Stimulated activated CD8-positive, alpha-beta memory T cell treated with anti-CD3 and anti-CD28 coated beads, Interleukin-4, amount 100 ng/mL, for 24 hours (primary cell): ENCODE results near the gene MIPOL1.
"Not testable (repeated sequence)": the region's sequence is repeated elsewhere in the genome, so short reads cannot be mapped to it uniquely, and the experiment has no call there.

Experiments
- DNase-seq: peaks from one replicate; pipeline ENCODE4 v3.0.0-alpha.2; 2020; ENCODE audit warnings: low read depth

MIPOL1 gene

DNA sequence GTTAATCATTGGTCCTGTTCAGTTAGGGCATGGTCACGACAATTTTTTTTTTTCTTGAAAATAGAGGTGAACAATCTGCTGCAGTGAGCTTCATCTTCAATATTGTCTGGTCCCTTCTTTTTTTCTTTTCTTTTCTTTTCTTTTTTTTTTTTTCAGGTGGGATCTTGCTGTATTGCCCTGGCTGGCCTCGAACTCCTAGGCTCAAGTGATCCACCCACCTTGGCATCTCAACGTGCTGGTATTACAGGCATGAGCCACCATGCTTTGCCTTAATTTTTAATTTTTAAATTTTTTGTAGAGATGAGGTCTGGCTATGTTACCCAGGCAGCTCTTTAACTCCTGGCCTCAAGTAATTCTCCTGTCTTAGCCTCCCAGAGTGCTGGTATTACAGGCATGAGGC lies 36.5 kb downstream of the MIPOL1 start:
- DNase-seq = no peak

DNA sequence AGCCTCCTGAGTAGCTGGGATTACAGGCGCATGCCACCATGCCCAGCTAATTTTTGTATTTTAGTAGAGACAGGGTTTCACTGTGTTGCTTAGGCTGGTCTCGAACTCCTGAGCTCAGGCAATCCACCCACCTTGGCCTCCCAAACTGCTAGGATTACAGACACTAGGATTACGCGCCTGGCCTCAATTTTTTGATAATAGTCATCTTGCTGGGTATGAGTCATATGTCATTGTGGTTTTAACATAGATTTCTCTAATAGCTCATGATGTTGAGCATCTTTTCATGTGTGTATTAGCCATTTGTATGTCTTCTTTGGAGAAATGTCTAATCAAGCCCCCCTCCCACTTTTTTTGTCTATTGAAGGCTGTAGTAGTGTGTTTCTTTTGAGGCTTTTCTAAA lies 38.3 kb downstream of the MIPOL1 start:
- not testable (repeated sequence) for DNase-seq

DNA sequence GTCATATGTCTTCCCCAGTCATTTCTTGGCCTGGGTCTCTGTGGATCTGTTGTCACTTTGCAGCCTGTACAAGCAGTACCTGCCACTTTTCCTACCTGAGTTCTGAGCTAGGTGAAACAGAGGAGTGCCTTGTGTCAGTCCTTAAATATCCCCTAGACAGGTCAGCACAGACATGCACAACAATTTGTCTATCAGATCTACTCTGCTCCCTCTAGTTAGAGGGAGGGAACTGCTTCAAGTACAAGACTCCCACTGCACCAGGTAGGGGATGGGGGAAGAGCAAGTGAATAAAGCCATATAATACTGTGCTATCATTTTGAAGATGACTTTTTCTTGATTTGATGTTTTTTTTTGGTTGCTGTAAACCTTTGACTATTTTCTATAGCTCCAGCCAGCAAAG lies 39.4 kb downstream of the MIPOL1 start:
- DNase-seq = no peak

DNA sequence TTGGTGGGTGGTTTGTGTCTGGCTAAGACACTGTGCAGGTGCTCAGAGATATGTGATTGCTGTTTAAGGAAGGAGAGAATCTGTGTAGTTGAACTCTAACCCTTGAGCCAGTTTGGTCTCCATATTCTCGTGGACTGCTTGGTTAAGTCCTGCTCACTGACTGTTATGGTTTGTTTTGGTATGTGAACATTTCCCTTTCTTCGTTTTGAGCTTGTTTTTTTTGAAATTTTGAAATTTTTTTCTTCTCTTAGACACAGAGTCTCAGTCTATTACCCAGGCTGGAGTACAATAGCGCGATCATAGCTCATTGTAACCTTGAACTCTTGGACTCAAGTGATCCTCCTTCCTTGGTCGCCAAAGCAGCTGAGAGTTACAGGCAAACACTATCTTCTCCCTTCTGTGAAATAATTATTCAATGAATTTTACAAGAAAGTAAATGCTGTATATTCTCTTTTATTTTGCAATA lies 40.0 kb downstream of the MIPOL1 start:
- DNase-seq = no peak

DNA sequence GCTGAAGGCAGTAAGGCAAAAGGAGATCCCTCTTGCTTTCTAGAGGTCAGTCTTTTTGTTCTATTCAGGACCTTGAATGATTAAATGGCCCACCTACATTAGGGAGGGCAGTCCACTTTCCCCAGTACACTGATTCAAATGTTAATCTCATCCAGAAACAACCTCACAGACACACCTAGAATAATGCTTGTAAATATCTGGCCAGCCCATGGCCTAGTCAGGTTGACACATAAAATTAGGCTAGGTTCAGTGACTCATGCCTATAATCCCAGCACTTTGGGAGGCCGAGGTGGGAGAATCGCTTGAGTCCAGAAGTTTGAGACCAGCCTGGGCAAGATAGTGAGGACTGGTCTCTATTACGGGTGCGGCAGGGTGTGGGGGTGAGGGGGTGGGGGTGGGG lies 43.5 kb downstream of the MIPOL1 start:
- DNase-seq = no peak

DNA sequence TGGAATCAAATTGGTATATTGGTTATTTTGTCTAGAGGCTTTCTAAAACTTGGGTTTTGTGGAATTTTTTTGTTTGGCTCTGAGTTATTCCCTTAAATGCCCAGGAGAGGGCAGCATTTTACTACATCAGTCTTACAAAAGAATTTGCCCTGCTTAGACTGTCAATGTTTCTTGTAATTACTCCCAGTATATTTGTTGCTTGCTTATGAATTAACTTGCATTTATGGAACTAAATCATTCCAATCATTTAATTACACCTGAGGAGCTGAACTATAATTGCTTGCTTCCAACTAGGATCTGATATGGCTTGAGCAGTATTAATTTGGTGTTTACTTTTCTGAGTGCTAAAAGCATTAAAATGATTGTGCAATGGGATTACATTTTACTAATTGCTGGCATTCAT lies 48.7 kb downstream of the MIPOL1 start:
- DNase-seq = no peak

DNA sequence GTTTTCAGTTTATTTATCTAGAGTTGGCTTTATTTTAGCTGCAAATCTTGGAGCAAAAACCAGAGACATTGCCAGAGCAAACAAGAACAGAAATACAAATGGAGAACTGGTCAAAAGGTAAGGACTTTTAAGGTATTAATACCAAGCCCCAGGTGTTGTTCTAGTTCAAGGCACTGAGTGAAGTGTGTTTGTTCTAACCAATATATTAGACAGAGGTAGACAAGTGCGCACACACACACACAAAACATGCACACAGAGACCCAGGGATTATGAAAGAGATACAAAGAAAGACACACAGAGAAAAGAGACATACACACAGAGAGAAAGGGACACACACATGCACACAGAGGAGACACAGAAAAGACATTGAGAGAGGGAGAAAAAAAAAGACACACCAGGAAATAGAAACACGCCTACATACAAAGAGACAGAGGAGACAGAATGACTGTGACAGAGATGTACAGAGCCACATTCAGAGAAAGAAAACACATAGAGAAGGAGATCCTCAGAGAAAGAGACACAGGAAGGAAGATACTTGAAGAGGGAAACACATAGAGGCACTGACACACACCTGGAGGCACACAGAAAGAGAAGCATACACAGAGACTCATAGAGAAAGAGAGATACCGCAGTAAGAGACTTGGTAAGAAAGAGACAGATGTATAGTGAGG lies 50.2 kb downstream of the MIPOL1 start:
- no peak for DNase-seq

DNA sequence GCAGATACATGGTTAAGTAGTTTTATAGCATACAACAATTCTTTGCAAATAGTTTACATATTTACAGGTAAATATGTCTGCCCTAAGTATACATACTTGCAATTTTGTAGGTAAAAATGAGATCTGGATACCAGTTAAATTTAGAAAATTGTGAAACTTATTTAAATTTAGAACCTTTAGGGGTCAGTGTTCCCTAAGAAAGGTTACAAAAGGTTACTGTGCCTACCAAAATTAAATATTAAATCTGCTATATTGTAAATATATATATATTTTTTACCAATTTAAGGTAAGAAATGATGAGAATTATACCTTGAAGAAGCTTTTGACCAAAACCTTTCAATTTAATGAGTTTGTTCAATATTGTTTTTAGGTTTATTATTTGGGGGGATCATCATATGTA lies 54.0 kb downstream of the MIPOL1 start:
- DNase-seq = no peak

DNA sequence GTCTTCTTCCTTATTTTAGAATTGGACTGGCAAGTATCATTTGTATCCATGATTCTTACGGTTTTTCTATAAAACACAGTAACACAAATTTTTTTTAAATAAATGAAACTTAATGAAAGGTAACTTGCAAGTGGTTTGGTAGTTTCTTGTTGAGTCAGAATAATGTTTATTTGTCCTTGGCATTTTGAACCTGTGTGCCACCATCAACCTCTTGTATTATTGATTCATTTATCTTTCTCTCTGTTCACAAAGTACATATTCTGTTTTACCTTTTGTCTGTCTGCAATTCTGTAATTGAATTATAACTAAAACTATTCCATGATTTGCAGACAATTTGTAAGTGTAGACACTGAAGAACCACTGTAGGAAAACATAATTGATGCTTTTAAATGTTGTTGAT lies 54.7 kb downstream of the MIPOL1 start:
- DNase-seq = no peak

DNA sequence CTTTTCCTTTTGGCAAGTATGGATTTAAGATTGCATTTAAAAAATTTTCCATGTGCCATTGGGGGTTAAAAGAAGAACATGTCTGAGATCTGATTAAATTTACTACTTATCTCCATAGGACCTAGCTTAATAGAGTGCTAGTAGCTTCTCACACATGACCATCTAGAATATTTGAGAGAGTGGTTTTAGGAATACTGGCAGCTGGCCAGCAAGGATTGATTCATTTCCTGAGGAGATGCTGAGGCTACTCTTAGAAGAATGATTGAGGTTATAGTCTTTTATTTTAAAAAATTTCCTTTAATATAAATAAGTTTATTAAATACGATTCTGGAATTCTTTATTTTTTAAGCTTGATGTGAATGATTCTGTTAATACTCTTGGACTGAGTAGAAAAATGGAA lies 56.2 kb downstream of the MIPOL1 start:
- DNase-seq = no peak

DNA sequence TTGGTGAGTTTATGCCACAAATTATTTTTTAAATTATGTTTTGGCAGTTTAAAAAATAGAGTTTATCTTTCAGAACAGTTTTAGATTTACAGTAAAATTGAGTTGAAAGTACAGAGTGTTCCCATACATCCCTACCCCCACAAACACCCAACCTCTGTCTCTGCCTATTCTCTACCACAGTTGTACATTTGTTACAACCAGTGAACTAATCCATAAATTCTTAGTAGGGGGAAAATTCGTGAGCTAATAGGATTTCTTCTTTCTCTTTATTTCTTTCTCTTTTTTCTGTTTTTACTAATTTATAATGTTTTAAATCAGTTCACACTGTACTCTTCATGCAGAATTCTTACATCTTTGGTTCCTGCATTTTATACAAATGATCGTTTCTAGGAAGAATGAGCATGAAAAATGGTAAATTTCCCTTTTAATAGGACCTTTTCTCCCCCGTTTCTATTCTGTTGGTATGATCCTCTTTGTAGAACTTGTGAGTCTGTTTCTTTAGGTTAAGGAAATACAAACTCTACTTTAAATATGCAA lies 56.7 kb downstream of the MIPOL1 start:
- no peak for DNase-seq

DNA sequence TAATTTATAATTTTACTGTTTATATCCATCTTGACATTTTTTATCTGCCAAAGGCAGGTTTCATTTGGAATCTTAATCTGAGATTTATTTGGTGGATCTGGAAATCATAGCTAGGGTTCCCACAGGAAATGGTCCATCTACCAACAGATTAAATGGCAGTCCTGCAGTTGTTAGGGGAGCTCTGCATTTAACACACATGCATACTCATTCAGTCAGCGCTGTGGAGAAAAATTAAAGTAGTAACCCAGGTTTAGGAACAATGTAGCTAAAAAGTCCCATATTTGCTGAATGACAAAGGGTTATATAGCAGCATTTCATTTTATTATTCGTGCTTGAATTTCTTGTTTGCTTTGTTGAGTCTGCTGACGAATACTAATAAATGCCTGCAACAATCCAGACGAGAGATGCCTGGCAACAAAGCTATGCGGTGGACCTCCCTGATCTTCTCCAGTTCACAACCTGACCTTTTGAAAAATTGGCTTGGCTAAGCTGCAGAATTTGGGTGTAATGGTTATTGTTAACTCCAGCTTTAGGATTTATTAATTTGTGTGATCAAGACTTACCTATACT lies 59.8 kb downstream of the MIPOL1 start:
- DNase-seq = no peak

DNA sequence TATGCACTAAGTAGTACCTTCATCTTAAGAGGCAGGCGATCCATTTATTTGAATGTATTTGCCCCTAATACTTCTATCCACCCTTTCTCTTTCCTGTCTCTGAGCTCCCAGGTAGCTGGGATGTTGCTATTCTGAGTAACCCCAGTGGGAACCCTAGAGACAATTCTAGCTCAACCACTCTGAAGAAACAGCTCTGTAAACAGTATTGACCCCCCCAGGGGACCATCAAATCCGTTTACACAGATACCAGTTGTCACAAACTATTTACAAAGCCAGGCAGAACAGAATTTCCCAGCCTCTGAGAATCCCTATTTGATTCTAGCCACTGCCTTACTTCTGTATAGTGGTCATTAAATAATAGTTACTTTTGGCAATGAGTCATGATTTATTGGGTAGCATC lies 64.9 kb downstream of the MIPOL1 start:
- DNase-seq = no peak

DNA sequence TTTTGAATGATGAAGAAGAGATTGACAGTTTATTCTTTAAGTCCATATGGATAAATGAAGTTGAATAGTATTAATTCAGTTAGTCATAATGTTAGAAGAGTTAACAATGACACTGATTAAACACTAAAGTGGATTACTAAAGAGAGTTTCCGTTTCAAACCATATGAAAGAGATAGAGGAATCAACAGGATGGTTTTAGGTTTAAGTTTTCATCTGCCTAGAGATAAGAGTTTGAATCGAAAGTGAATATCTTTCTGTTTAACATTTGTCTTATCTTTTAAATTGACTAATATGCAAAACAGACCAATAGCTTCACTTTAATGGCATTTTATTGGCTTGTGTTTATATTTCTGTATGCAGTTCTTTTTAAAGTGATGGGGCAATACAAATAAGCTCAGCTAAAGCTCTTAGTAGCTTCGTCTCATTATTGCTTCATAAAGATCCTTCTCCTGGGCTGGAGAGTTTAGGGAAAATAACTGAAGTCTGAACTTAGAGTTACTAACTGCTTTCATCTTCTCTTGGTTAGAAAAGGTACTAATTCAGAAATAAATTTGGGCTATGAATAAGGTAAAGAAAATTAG lies 66.0 kb downstream of the MIPOL1 start:
- DNase-seq = no peak

DNA sequence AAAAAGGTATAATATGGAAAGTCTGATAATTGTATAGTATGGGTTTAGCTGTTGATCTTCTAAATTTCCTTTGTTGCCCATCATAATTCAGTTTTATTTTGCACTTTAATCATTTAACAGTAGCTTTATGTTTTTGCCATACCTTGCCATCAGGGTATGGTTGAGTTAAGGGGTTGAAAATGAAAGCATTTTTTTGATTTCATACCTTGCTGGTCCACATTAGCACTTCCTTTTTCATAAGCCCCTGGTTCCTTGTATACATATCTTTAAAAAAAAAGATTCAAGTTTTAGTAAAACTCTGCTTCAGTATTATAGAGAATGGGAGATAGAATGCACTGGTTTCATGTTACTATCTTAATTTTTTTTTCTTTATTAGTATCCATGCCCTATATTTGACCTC lies 71.1 kb downstream of the MIPOL1 start:
- DNase-seq = no peak

DNA sequence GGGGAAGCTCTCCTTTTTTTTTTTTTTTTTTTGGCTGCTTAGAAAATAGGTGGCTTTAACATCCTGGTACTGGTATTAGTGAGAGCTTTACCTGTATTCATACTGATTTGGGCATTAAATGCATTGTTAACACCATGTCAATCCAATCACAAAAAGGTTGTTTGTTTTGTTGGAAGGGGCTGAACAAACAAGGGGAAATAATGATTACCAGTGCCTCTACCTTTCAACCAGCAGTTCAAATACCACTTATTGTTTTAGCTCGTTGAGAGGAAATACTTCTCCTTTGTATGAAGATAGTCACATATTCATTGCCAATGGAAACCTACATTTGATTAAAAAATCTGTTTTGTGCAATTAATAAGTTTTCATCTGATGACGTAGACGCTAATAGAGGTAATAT lies 72.9 kb downstream of the MIPOL1 start:
- DNase-seq = no peak

DNA sequence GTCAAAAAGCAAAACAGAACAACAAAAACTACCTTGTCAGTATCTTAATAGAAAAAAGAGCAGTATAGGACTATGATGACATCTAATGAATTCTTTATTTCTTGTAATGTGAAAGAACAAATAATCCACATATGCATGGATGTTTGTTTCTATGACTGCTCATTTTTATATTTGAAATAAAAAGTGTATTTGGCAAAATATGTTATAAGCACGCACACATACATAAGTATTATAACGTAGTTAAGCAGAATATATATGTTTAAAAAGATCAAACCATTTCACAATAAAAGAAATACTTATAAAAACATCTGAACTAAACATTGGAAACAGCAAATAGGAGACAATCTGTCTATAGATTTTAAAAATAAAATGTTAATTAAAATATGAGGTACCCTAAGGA lies 74.8 kb downstream of the MIPOL1 start:
- no peak for DNase-seq

DNA sequence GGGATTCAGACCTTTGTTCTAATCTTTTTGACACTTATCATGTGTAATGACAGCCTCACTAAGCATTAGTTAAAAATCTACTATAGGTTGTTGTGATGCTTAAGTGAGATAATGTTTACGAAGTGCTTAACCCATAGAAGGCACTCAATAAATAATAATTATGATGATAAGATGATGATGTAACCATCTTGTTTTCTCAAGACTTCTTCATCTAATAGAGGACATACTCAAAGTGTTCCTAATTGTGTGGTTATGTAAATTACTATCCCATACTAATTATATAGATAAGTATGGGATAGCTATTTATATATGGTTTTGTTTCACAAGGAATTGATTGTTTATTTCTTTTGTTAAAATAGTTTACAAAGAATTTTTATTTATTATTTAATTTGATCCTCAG lies 76.9 kb downstream of the MIPOL1 start:
- no peak for DNase-seq

DNA sequence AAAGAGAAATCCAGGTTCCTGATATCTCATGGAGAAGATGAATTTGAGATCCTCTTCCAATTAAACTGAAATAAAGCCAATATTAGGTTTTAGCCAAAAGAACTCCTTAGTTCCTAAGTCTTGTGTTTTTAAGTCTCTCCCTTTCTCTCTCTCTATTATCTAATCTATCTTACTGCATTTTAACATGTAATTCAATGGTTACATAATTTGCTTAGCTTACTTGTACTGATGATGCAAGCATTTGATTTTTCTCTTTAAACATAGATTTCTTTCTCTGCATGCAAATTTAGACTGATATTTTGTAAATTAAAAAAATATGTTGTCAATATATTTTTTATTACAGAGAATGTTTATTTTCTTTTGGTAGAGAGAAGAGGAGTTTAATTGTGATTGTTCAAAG lies 78.2 kb downstream of the MIPOL1 start:
- no peak for DNase-seq

DNA sequence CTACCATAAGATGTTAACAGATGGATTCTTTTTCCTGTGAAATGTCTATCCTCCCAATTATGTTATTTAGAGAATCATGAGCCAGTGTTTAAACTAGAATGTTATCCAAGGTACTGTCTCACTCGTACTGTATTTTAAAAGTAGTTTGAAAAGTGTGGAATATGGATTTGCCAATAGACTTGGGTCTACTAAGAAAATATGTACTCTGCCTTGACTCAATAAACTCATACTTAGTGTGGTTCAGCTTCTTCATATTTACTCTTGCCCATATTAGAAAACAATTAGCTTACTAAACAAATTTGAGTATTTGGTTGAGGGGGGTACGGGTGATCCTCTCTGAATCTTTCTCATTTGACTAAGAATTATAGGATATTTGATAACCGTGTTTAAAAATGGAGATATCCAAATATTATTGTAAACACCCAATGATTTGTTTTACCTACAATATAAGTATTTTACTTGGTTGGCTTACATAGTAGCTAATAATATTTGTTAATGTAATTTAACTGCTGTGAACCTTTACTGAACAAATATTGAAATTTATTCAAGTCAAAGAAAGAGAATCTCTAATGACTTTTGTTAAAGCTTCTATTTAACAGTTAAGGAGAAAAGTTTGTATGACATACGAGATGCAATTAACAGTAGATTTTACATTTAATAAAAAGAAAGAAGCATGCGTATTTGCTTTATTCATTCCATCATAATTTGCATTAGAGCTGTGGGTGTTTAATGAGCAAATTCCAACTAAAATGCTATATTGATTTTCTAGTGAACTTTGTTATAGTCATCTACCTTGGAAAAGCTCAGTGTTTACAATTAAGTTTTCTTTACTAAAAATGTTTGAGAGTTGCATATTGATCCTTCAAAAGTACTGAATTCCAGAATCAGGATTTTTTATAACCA lies 81.2 kb downstream of the MIPOL1 start:
- DNase-seq = no peak

DNA sequence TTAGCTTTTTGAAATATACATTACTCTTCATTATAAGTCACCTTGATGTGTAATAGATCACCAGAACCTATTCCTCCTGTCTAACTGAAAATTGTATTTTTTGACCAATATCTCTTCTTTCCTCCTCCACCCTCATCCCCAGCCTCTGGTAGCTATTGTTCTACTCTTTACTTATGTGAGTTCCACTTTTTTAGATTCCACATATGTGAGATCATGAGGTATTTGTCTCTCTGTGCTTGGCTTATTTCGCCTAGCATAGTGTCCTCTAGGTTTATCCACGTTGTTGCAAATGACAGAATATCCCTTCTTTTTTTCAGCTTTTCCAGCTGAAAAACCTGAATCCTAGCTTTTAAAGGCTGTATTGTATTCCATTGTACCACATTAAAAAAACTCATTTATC lies 82.1 kb downstream of the MIPOL1 start:
- no peak for DNase-seq

DNA sequence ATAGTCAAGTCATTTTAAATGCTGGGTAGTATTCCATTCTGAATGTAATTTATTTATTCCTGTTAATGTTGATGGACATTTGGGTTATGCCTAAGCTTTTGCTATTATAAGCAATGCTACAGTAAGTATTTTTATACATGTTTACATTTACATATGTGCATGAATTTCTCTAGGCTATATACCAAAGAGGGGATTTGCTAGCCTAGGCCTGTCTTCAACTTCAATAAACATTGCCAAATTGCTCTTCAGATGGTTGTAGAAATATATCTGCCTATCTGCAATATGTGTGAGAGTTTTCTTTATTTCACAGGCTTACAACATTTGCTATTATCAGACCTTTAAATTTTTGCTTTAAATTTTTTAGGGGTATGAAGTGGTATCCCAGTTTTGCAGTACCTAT lies 87.0 kb downstream of the MIPOL1 start:
- DNase-seq = no peak

DNA sequence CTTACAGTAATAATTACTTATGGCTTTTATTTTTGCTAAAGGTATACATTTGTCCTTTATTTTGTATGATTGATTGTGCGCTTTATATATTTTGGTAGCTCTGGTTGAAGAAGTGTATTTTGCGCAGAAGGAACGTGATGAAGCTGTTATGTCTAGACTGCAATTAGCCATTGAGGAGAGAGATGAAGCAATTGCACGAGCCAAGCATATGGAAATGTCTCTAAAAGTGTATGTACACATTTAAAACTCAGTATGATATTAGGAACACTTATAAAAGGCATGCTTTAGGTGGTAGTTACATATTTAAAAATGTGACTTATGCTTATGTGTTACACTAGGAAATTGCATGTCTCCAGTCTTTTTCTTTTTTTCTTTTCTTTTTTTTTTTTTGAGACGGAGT lies 87.5 kb downstream of the MIPOL1 start:
- no peak for DNase-seq
